HCT116 (cell line): Measurements from ENCODE around the gene TMTC2. TPM values are rescaled to one million over a fixed set of nuclear protein-coding genes. Genes with fewer than 3 reads are reported as not detected.

ENCODE experiments used
- ATAC-seq: fragments of 200-7000 bp; cut with Tn5 transposase; 2 replicates; pipeline ENCODE4 v1.9.1; 2020; ENCODE audit warnings: mild to moderate bottlenecking, moderate library complexity
- BruUV-seq: library from RNA; stranded (reverse); fragments of 400-500 nt; replicated peaks from 2 replicates; lab custom pipeline; 2021; lab: Mats Ljungman, UMichigan
- CTCF ChIA-PET: fragments of 300-600 bp; sonication (Branson Sonifier 250); formaldehyde crosslinking; loops from one replicate; lab custom pipeline; 2021; ENCODE audit warnings: antibody characterized with exemption; lab: Charles Lee
- POLR2A ChIA-PET: fragments of 300-600, 350-600 bp; sonication (Branson Sonifier 250); formaldehyde crosslinking; loops from one replicate; lab custom pipeline; 2021; ENCODE audit warnings: antibody characterized with exemption; lab: Charles Lee
- RAD21 ChIA-PET, 2 experiments: fragments of 300-600 bp; sonication (Branson Sonifier 250); formaldehyde crosslinking; loops; one replicate each; lab custom pipeline; 2023; ENCODE audit warnings: low total read pairs in 2 of 2; ENCODE audit not compliant: uncharacterized antibody in 2 of 2, unreplicated experiment in 2 of 2, low non-redundant PET in 1 of 2; lab: Charles Lee
- DNase-seq: peaks from one replicate; pipeline ENCODE4 v3.0.0-alpha.2; 2010; ENCODE audit warnings: low read depth, low spot score
- H2AFZ ChIP-seq: fragments of 200-600 bp; shearing (Covaris generic), sonication (generic); 2 replicates; pipeline ENCODE4 v1.6.1; 2017; ENCODE audit warnings: low read depth, mixed run types, mixed read lengths, antibody characterized with exemption, low read length; ENCODE audit not compliant: poor library complexity, severe bottlenecking
- H3K27ac ChIP-seq: 2 replicates; pipeline ENCODE4 v1.5.1; 2012; ENCODE audit warnings: low read depth, low read length
- H3K27me3 ChIP-seq: fragments of 200-600 bp; sonication (generic); 2 replicates; pipeline ENCODE4 v1.6.1; 2016; ENCODE audit warnings: mixed run types, low read length, mixed read lengths; ENCODE audit not compliant: insufficient read depth
- H3K36me3 ChIP-seq, 2 experiments: fragments of 200-500 bp in 1 of 2; fragments of 200-600 bp in 1 of 2; sonication (Bioruptor generic) in 1 of 2; sonication (generic) in 1 of 2; 2 replicates each; pipeline versions ENCODE4 v1.5.1 to v1.6.1; 2014 to 2016; ENCODE audit warnings: low read length in 2 of 2, inconsistent platforms in 1 of 2, mixed read lengths in 1 of 2, mixed run types in 1 of 2; ENCODE audit not compliant: insufficient read depth in 2 of 2, control insufficient read depth in 1 of 2
- H3K4me1 ChIP-seq, 2 experiments: fragments of 200-600 bp in 1 of 2; sonication (generic) in 1 of 2; 2 replicates each; pipeline versions ENCODE4 v1.5.1 to v1.6.1; 2012 to 2017; ENCODE audit warnings: low read length in 2 of 2, inconsistent platforms in 1 of 2, mild to moderate bottlenecking in 1 of 2, mixed read lengths in 1 of 2, mixed run types in 1 of 2, moderate library complexity in 1 of 2; ENCODE audit not compliant: insufficient read depth in 2 of 2, control insufficient read depth in 1 of 2
- H3K4me2 ChIP-seq: fragments of 200-600 bp; sonication (generic); 2 replicates; pipeline ENCODE4 v1.6.1; 2017; ENCODE audit warnings: mixed run types, low read length, mixed read lengths
- H3K4me3 ChIP-seq, 2 experiments: fragments of 200-600 bp in 1 of 2; sonication (generic) in 1 of 2; replicated peaks in 1 of 2; 2 replicates each; pipeline ENCODE4 v1.5.1; 2011 to 2016; ENCODE audit warnings: low read length in 2 of 2, control low read depth in 1 of 2, low read depth in 1 of 2, mild to moderate bottlenecking in 1 of 2, mixed read lengths in 1 of 2, mixed run types in 1 of 2
- H3K79me2 ChIP-seq: fragments of 200-600 bp; sonication (generic); 2 replicates; pipeline ENCODE4 v1.6.1; 2017; ENCODE audit warnings: mild to moderate bottlenecking, mixed run types, low read length, moderate library complexity, mixed read lengths; ENCODE audit not compliant: insufficient read depth
- H3K9ac ChIP-seq: fragments of 200-600 bp; sonication (generic); 2 replicates; pipeline ENCODE4 v1.6.1; 2016; ENCODE audit warnings: low read length, mixed read lengths
- H3K9me2 ChIP-seq: fragments of 200-600 bp; sonication (generic), shearing (Covaris generic); 2 replicates; pipeline ENCODE4 v1.6.1; 2017; ENCODE audit warnings: mixed run types, mild to moderate bottlenecking, moderate library complexity; ENCODE audit not compliant: insufficient read depth
- H3K9me3 ChIP-seq, 2 experiments: fragments of 200-500 bp in 1 of 2; fragments of 200-600 bp in 1 of 2; sonication (Bioruptor generic) in 1 of 2; sonication (generic) in 1 of 2; 2 replicates each; pipeline ENCODE4 v1.6.1; 2014 to 2017; ENCODE audit warnings: low read length in 2 of 2, mixed read lengths in 2 of 2, inconsistent platforms in 1 of 2, low read depth in 1 of 2, mild to moderate bottlenecking in 1 of 2, mixed run types in 1 of 2, moderate library complexity in 1 of 2; ENCODE audit not compliant: control insufficient read depth in 1 of 2, insufficient read depth in 1 of 2
- H4K20me1 ChIP-seq: fragments of 200-600 bp; sonication (generic), shearing (Covaris generic); 2 replicates; pipeline ENCODE4 v1.6.1; 2017; ENCODE audit warnings: mixed run types, mild to moderate bottlenecking, moderate library complexity; ENCODE audit not compliant: insufficient read depth
- CEBPB ChIP-seq: IDR thresholded peaks from 2 replicates; pipeline ENCODE4 v1.6.1; 2012; ENCODE audit warnings: low read depth
- CTCF ChIP-seq, 3 experiments: fragments of 200-600 bp in 1 of 3; sonication (generic) in 1 of 3; IDR thresholded peaks in 2 of 3; conservative IDR thresholded peaks in 1 of 3; 2 replicates each; pipeline ENCODE4 v1.5.1; 2012 to 2017; ENCODE audit warnings: low read depth in 2 of 3, low read length in 2 of 3, antibody characterized with exemption in 1 of 3, borderline replicate concordance in 1 of 3, control low read depth in 1 of 3, mild to moderate bottlenecking in 1 of 3, mixed read lengths in 1 of 3, mixed run types in 1 of 3, moderate library complexity in 1 of 3; ENCODE audit not compliant: insufficient read depth in 1 of 3
- SIN3A ChIP-seq: IDR thresholded peaks from 2 replicates; pipeline ENCODE4 v1.6.1; 2012; ENCODE audit warnings: low read depth
- SP1 ChIP-seq: IDR thresholded peaks from 2 replicates; pipeline ENCODE4 v1.6.1; 2012; ENCODE audit warnings: low read depth
- YY1 ChIP-seq: IDR thresholded peaks from 2 replicates; pipeline ENCODE4 v1.6.1; 2011; ENCODE audit warnings: low read length, low read depth, moderate library complexity, mild to moderate bottlenecking; ENCODE audit not compliant: insufficient replicate concordance; ENCODE audit errors: extremely low read depth
- intact Hi-C: fragments of 100-400 bp; cut with micrococcal nuclease; formaldehyde crosslinking; loops from 2 replicates; pipeline ENCODE4 v1.10.0; 2022
- total RNA-seq: library from RNA; stranded (reverse); gene quantifications from one replicate; pipeline ENCODE4 v1.2.1, GENCODE V29; 2021; ENCODE audit not compliant: unreplicated experiment
- TF ChIP-seq, protein P1 (sequence below): IDR thresholded peaks from 2 replicates; pipeline ENCODE4 v1.6.1; 2011; ENCODE audit warnings: mild to moderate bottlenecking, low read length, moderate library complexity; ENCODE audit not compliant: insufficient replicate concordance; ENCODE audit errors: extremely low read depth

The TMTC2 gene
- total RNA-seq, 1 experiment from 2014 or later = 11.5 TPM

DNA sequence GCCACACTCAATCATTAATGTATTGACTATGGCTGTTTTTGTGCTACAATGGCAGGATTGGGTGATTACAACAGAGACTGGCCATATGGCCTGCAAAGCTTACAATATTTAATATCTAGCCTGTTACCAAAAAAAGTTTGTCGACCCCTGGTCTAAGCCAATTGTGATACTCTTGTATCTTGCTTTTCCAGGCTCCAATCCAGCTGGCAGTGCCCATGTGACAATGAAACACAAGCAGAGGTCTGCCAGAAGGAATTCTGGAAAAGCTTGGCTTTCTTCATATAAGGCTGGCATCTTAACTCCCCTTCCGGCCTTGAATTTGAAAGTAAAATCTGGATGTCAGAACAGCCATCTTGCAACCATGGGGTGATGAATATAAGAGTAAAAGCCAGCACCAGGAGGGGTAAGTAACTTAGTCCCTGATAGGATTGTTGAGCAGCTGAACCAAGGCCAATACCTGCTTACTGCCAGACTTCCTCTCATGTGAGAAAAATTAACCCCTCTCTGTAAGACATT is 458.7 kb downstream of the TMTC2 start:
- Histone ChIP-seq H3K4me1 (no peaks in the 10 kb centered on the region), H3K36me3 (no peaks in the 10 kb centered on the region), H3K9me2 (no peaks in the 10 kb centered on the region), H3K9ac (no peak overlapping the region), H3K4me2 (no peak overlapping the region), H3K27ac (no peak overlapping the region), H2AFZ (no peak overlapping the region), H4K20me1 (no peaks in the 10 kb centered on the region), H3K79me2 (no peaks in the 10 kb centered on the region), H3K9me3 (no peaks in the 10 kb centered on the region), H3K27me3 (no peaks in the 10 kb centered on the region), H3K4me3 (no peak overlapping the region)
- RAD21 ChIA-PET = no interaction called here
- no peak for TF ChIP-seq SIN3A
- TF ChIP-seq, protein P1, sequence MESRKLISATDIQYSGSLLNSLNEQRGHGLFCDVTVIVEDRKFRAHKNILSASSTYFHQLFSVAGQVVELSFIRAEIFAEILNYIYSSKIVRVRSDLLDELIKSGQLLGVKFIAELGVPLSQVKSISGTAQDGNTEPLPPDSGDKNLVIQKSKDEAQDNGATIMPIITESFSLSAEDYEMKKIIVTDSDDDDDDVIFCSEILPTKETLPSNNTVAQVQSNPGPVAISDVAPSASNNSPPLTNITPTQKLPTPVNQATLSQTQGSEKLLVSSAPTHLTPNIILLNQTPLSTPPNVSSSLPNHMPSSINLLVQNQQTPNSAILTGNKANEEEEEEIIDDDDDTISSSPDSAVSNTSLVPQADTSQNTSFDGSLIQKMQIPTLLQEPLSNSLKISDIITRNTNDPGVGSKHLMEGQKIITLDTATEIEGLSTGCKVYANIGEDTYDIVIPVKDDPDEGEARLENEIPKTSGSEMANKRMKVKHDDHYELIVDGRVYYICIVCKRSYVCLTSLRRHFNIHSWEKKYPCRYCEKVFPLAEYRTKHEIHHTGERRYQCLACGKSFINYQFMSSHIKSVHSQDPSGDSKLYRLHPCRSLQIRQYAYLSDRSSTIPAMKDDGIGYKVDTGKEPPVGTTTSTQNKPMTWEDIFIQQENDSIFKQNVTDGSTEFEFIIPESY = no peak
- no peak for TF ChIP-seq SP1
- TF ChIP-seq CEBPB = no peak
- no peak for TF ChIP-seq CTCF (IDR thresholded peaks at IDR 0.05 in 2 of 3, conservative IDR thresholded peaks at IDR 0.05 in 1 of 3; ENCODE audit: borderline replicate concordance in 1 of 3, insufficient read depth in 1 of 3, low read depth in 2 of 3, low read length in 2 of 3)
- no peak for TF ChIP-seq YY1
- CTCF ChIA-PET = no interaction called here
- POLR2A ChIA-PET = no interaction called here
- intact Hi-C loops = no loop called here
- no peak for ATAC-seq
- no peak for DNase-seq
- no TSS peak for BruUV-seq
